HepG2 (cell line): Measurements from ENCODE around the gene C1orf21. TPM values are rescaled to one million over a fixed set of nuclear protein-coding genes. Genes with fewer than 3 reads are reported as not detected.

Source experiments
- ATAC-seq: fragments of 200-7000 bp; cut with Tn5 transposase; 3 replicates; pipeline ENCODE4 v1.9.1; 2020; ENCODE audit warnings: mild to moderate bottlenecking, moderate library complexity
- BruUV-seq: library from RNA; stranded (reverse); fragments of 400-500 nt; replicated peaks from 2 replicates; lab custom pipeline; 2021; lab: Mats Ljungman, UMichigan
- CTCF ChIA-PET: fragments of 300-600 bp; formaldehyde crosslinking; extraction: SDS; loops from one replicate; lab custom pipeline; 2021; ENCODE audit warnings: low total read pairs, inconsistent platforms, low intra/inter-chr PET ratio; lab: Yijun Ruan, JAX
- POLR2A ChIA-PET: fragments of 350-600 bp; sonication (Branson Sonifier 250); formaldehyde crosslinking; loops from one replicate; lab custom pipeline; 2020; ENCODE audit warnings: antibody characterized with exemption, inconsistent platforms; lab: Yijun Ruan, JAX
- DNase-seq: peaks from one replicate; pipeline ENCODE4 v3.0.0-alpha.2; 2015; ENCODE audit warnings: low spot score
- FAIRE-seq: peaks from 3 replicates; lab custom pipeline; 2011; peaks lifted over from hg19 to GRCh38; lab: Jason Lieb, UNC
- H2AFZ ChIP-seq: one replicate; pipeline ENCODE4 v1.6.1; 2011; ENCODE audit warnings: low read length, inconsistent platforms
- H3K27ac ChIP-seq: fragments of 300-600 bp; 3 replicates; pipeline ENCODE4 v1.8.0; 2011; ENCODE audit warnings: mixed run types, mild to moderate bottlenecking, mixed read lengths, low read length, inconsistent platforms; ENCODE audit not compliant: insufficient read depth; ENCODE audit errors: extremely low read length
- H3K27me3 ChIP-seq, 2 experiments: fragments of 200-600 bp in 1 of 2; 2 replicates in 1 of 2; 3 replicates in 1 of 2; pipeline versions ENCODE4 v1.6.0 to v1.8.0; 2011; ENCODE audit warnings: low read length in 2 of 2, mild to moderate bottlenecking in 2 of 2, moderate library complexity in 2 of 2, inconsistent platforms in 1 of 2; ENCODE audit not compliant: insufficient read depth in 2 of 2, control insufficient read depth in 1 of 2
- H3K36me3 ChIP-seq, 2 experiments: fragments of 200-600 bp in 1 of 2; replicated peaks in 1 of 2; 2 replicates in 1 of 2; 3 replicates in 1 of 2; pipeline versions ENCODE4 v1.5.1 to v1.8.0; 2011; ENCODE audit warnings: low read length in 2 of 2, inconsistent platforms in 1 of 2; ENCODE audit not compliant: insufficient read depth in 2 of 2, control insufficient read depth in 1 of 2
- H3K4me1 ChIP-seq: 2 replicates; pipeline ENCODE4 v1.5.1; 2012; ENCODE audit warnings: low read length, inconsistent platforms; ENCODE audit not compliant: insufficient read depth
- H3K4me2 ChIP-seq: 2 replicates; pipeline ENCODE4 v1.6.0; 2011; ENCODE audit warnings: low read depth, low read length, inconsistent platforms
- H3K4me3 ChIP-seq, 3 experiments: fragments of 200-600 bp in 1 of 3; sonication (generic), shearing (Covaris generic) in 1 of 3; replicated peaks in 1 of 3; 2 replicates each; pipeline ENCODE4 v1.5.1; 2011 to 2016; ENCODE audit warnings: low read length in 3 of 3, inconsistent platforms in 2 of 3, low read depth in 2 of 3, mild to moderate bottlenecking in 2 of 3, control low read depth in 1 of 3, mixed read lengths in 1 of 3; ENCODE audit not compliant: insufficient read depth in 1 of 3
- H3K79me2 ChIP-seq: one replicate; pipeline ENCODE4 v1.6.1; 2011; ENCODE audit warnings: low read length, inconsistent platforms; ENCODE audit not compliant: insufficient read depth
- H3K9ac ChIP-seq: 2 replicates; pipeline ENCODE4 v1.6.0; 2011; ENCODE audit warnings: mild to moderate bottlenecking, low read depth, low read length, inconsistent platforms; ENCODE audit not compliant: insufficient read depth
- H3K9me3 ChIP-seq: 2 replicates; pipeline ENCODE4 v1.5.1; 2012; ENCODE audit warnings: mild to moderate bottlenecking, low read length
- H4K20me1 ChIP-seq: 2 replicates; pipeline ENCODE4 v1.6.0; 2011; ENCODE audit warnings: inconsistent platforms, mild to moderate bottlenecking, low read length, moderate library complexity; ENCODE audit not compliant: insufficient read depth
- NBN ChIP-seq: fragments of 450-650 bp; conservative IDR thresholded peaks from 2 replicates; pipeline ENCODE4 v1.6.1; 2017
- NFE2L2 ChIP-seq: fragments of 150-350 bp; IDR thresholded peaks from 2 replicates; pipeline ENCODE4 v1.6.1; 2014; ENCODE audit warnings: low read length
- PITX1 ChIP-seq: sonication (generic); formaldehyde crosslinking; IDR thresholded peaks from 2 replicates; pipeline ENCODE4 v1.5.1; 2020; ENCODE audit warnings: mild to moderate bottlenecking, missing genetic modification reagents
- POLR2AphosphoS5 ChIP-seq: IDR thresholded peaks from 2 replicates; pipeline ENCODE4 v1.6.1; 2012; ENCODE audit warnings: low read depth, low read length
- RBM39 ChIP-seq: fragments of 200-400 bp; formaldehyde crosslinking; IDR thresholded peaks from one replicate; pipeline ENCODE4 v1.6.1; 2018; ENCODE audit warnings: antibody characterized with exemption, mild to moderate bottlenecking, low read depth, low read length; ENCODE audit not compliant: poor library complexity, severe bottlenecking
- ZFP41 ChIP-seq: sonication (generic); formaldehyde crosslinking; IDR thresholded peaks from 2 replicates; pipeline ENCODE4 v1.4.0; 2020; ENCODE audit warnings: mild to moderate bottlenecking, missing genetic modification reagents, borderline replicate concordance
- WGBS: methylation state at CpG from one replicate; pipeline ENCODE4 v1.1.6; 2017; ENCODE audit warnings: low lambda C conversion rate; 5-methylcytosine and 5-hydroxymethylcytosine counted together
- in situ Hi-C: cut with HindIII; loops from 2 replicates; pipeline ENCODE4 v1.10.0; 2017; ENCODE audit warnings: low pct_unique_long_range_greater_than_20kb; ENCODE audit not compliant: extremely low pct_ligation_motif_present
- intact Hi-C: fragments of 100-400 bp; cut with micrococcal nuclease; formaldehyde crosslinking; loops from one replicate; pipeline ENCODE4 v1.10.0; 2022; ENCODE audit not compliant: unreplicated experiment
- polyA plus RNA-seq, 8 experiments: library from polyadenylated mRNA; depleted of rRNA in 3 of 8; stranded (reverse) in 7 of 8; unstranded in 1 of 8; fragments of >200 nt; fragmentation: Illumina TruSeq in 4 of 8; extraction: Trizol in 4 of 8; gene quantifications; 2 replicates each; pipeline versions ENCODE4 v1.2.1 to v1.2.3, GENCODE V29; 2011 to 2016; ENCODE audit warnings: low read depth in 4 of 8, missing spikeins in 1 of 8, mixed read lengths in 1 of 8; ENCODE audit not compliant: insufficient read depth in 1 of 8
- total RNA-seq, 5 experiments: library from RNA; depleted of rRNA; stranded (reverse); fragments of >200 nt; fragmentation: Illumina TruSeq; extraction: Trizol; gene quantifications; 2 replicates each; pipeline ENCODE4 v1.2.3, GENCODE V29; 2016; ENCODE audit warnings: low read depth in 1 of 5
- TF ChIP-seq, protein P1 (sequence below): sonication (generic); formaldehyde crosslinking; IDR thresholded peaks from 2 replicates; pipeline ENCODE4 v1.4.0; 2020; ENCODE audit warnings: missing genetic modification reagents, borderline replicate concordance

The C1orf21 gene
- total and polyA plus RNA-seq, 2 of the 13 experiments (the other 11 are each of a cell fraction or from before 2014, with no cell fraction given): not detected

DNA sequence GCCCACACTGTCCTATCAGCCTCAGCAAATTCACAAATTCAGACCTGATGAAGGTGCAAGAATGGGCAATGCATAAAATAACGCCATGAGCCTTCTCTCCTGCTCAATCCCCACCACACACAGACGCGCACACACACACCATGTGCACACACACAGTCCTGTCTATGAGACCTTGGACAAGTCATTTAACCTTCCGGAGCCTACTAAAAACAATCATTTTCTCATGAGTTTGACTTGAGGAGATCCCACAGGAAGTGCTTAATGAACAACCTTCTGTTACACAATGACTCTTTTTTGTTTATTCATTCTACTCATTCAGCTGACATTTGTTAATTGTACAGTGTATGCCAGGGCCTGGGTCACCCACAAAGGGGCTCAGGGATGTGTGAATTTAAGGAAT lies 242.4 kb downstream of the C1orf21 start (continued):
- TF ChIP-seq, protein P1, sequence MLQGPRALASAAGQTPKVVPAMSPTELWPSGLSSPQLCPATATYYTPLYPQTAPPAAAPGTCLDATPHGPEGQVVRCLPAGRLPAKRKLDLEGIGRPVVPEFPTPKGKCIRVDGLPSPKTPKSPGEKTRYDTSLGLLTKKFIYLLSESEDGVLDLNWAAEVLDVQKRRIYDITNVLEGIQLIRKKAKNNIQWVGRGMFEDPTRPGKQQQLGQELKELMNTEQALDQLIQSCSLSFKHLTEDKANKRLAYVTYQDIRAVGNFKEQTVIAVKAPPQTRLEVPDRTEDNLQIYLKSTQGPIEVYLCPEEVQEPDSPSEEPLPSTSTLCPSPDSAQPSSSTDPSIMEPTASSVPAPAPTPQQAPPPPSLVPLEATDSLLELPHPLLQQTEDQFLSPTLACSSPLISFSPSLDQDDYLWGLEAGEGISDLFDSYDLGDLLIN (CRISPR knock-in tag): no peak

DNA sequence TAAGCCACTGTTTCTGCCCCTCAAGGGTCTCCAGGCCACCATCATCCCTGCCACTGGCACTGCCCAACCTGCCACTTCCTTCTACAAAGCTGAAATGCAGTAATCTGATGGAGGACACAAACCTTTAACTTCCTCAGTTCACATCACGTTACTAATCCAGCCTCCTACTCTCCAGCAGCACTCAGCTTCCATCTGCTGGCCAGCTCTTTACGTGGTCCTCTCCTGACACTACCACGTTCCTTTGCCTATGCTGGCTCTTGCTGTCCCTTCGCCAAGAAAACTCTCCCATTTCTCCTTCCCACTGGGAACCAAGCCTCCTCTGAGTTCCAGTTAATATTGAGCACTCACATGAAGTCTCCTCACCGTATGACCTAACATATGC lies 243.8 kb downstream of the C1orf21 start:
- H2AFZ ChIP-seq: no peak overlapping the region
- POLR2A ChIA-PET: no interaction called here
- H3K4me2 ChIP-seq: no peak overlapping the region
- ATAC-seq (no peak), DNase-seq (no peak), FAIRE-seq (no peak)
- BruUV-seq: no TSS peak
- H3K79me2 ChIP-seq: no peaks in the 10 kb centered on the region
- CTCF ChIA-PET: no interaction called here
- peaks cover 1 to 26% of the 10 kb centered on the region in 2 experiments; a peak in 4 of 5 replicates for H3K27me3 ChIP-seq
- no peaks in the 10 kb centered on the region for H3K4me1 ChIP-seq
- no peak overlapping the region for H3K9ac ChIP-seq
- no peaks in the 10 kb centered on the region for H3K36me3 ChIP-seq
- H3K9me3 ChIP-seq: no peaks in the 10 kb centered on the region
- no peaks in the 10 kb centered on the region for H4K20me1 ChIP-seq
- no peak overlapping the region for H3K4me3 ChIP-seq
- in situ Hi-C loops: no loop called here
- TF ChIP-seq NBN (no peak), PITX1 (CRISPR knock-in tag) (no peak), RBM39 (no peak), POLR2AphosphoS5 (no peak), NFE2L2 (no peak), ZFP41 (CRISPR knock-in tag) (no peak)
- no peak overlapping the region for H3K27ac ChIP-seq
- WGBS: 10% methylated on average over 5 of the region's 5 CpGs
- intact Hi-C loops: no loop called here
